Transverse colon (tissue), 4 donors: ENCODE data around the gene CDH12.
"Not testable (repeated sequence)": the region's sequence is repeated elsewhere in the genome, so short reads cannot be mapped to it uniquely, and the experiment has no call there.

Experiments used
- CTCF ChIP-seq, 5 experiments: fragments of 200-600 bp in 3 of 5; fragments of 450-650 bp in 2 of 5; sonication (generic) in 3 of 5; IDR thresholded peaks; 1 replicate in 2 of 5; 2 replicates in 3 of 5; pipeline ENCODE4 v1.5.1; 2016 to 2017; ENCODE audit warnings: antibody characterized with exemption in 5 of 5, inconsistent platforms in 3 of 5, mild to moderate bottlenecking in 2 of 5, moderate library complexity in 1 of 5
- EP300 ChIP-seq: sonication (generic); formaldehyde crosslinking; IDR thresholded peaks from one replicate; pipeline ENCODE4 v1.6.1; 2017; ENCODE audit warnings: antibody characterized with exemption, low read depth
- POLR2A ChIP-seq: fragments of 450-650 bp; IDR thresholded peaks from one replicate; pipeline ENCODE4 v1.6.1; 2016; ENCODE audit warnings: antibody characterized with exemption, mild to moderate bottlenecking, moderate library complexity
- POLR2AphosphoS5 ChIP-seq, 3 donors: sonication (generic); formaldehyde crosslinking; IDR thresholded peaks; one replicate each; pipeline ENCODE4 v1.6.1; 2016; ENCODE audit warnings: antibody characterized with exemption in 3 of 3

- TF ChIP-seq POLR2A; CTCF (IDR thresholded peaks at IDR 0.05); POLR2AphosphoS5 (IDR thresholded peaks at IDR 0.05); EP300: not testable (repeated sequence)
Observed at GRCh38 chr5:22607498-22607897, 245.6 kb downstream of the CDH12 start.
